AG09309 (cell line): ENCODE results near the gene PIGM.

Experiments used
- DNase-seq: peaks from one replicate; pipeline ENCODE4 v3.0.0-alpha.2; 2010; ENCODE audit warnings: low read depth
- H3K4me3 ChIP-seq: 2 replicates; pipeline ENCODE4 v1.5.1; 2011; ENCODE audit warnings: mild to moderate bottlenecking, low read depth, low read length, moderate library complexity; ENCODE audit not compliant: control insufficient read depth
- TF ChIP-seq, protein P1 (sequence below): IDR thresholded peaks from 2 replicates; pipeline ENCODE4 v1.5.1; 2011; ENCODE audit warnings: mild to moderate bottlenecking, low read depth, low read length, inconsistent platforms; ENCODE audit not compliant: insufficient read depth, control insufficient read depth; ENCODE audit errors: missing control alignments

The PIGM gene

DNA sequence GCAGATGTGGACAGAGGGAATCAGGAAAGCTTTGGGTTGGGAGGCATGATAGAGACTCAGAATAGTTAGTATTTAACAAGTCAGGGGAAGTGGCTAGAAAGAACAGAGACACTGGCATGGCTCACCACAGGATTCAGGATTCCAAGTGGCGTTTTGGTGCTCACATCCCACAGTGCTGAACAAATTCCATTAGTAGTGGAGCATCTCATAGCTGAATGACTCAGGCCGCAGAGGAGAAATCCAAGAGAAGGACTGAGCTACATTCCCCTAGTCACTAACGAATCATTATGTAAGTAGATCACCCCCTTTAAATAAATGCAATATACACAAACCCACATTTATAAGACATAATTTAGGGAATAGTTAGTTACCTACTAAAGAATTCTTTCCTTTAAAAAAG is 44.5 kb upstream of the PIGM start:
- DNase-seq = no peak
- TF ChIP-seq, protein P1, sequence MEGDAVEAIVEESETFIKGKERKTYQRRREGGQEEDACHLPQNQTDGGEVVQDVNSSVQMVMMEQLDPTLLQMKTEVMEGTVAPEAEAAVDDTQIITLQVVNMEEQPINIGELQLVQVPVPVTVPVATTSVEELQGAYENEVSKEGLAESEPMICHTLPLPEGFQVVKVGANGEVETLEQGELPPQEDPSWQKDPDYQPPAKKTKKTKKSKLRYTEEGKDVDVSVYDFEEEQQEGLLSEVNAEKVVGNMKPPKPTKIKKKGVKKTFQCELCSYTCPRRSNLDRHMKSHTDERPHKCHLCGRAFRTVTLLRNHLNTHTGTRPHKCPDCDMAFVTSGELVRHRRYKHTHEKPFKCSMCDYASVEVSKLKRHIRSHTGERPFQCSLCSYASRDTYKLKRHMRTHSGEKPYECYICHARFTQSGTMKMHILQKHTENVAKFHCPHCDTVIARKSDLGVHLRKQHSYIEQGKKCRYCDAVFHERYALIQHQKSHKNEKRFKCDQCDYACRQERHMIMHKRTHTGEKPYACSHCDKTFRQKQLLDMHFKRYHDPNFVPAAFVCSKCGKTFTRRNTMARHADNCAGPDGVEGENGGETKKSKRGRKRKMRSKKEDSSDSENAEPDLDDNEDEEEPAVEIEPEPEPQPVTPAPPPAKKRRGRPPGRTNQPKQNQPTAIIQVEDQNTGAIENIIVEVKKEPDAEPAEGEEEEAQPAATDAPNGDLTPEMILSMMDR = no peak
- H3K4me3 ChIP-seq = no peak overlapping the region

DNA sequence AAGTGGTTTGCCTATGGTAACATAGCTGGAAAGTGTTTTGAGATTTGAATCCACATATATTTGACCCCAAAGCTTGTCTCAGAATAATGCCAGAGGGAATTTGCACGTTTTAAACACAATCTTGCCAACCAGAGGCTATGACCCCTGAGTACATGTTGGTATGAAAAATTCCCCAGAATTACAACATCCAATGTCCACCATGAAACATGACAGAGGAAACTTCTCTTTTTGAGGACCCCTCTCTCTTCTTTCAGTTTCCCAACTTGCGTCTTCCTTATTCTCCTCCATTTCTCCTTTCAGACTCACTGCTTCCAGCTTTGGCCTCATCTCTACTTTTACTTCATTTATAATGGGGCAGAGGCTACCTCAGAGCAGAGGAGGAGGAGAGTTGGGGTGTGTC is 44.0 kb upstream of the PIGM start:
- TF ChIP-seq, protein P1 = no peak
- no peak overlapping the region for H3K4me3 ChIP-seq
- DNase-seq = no peak

DNA sequence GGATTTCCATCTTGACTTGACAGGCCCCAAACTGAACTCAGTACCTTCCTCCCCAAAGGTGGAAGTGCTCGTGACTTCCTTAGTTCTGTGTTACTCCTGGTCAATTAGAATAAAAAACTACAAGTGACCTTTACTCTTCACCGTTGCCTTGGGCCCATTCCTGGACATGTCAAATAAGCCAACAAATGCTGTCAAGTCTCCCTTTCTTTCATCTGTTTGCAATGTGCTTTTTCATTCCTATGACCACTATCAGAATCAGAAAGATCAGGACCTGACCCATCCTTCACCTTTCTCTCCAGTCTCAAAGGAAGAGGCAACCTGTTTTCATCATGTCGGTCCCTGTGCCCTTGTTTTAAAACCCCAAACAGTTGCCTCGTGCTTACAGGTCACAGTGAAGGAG is 43.1 kb upstream of the PIGM start:
- no peak overlapping the region for H3K4me3 ChIP-seq
- no peak for DNase-seq
- TF ChIP-seq, protein P1 = no peak

DNA sequence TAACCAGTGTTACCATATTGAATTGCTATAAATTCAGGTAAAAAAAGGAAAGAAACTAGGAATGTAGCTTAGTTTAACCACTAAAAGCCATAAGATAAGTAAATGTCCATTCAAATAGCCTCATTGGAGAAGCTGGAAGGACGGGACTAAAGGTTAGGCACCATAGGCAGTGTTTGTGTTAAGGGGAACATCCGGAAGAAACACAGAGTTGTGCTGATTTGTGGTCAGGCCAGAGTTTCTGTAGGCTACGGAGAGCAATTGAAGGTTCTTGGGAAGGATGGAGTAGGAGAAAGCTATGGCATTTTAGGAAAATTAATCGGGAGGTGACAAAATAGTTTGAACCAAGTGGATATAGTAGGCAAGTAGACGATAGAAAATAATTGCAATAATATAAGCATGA is 39.5 kb upstream of the PIGM start:
- no peak overlapping the region for H3K4me3 ChIP-seq
- TF ChIP-seq, protein P1 = no peak
- DNase-seq = no peak

DNA sequence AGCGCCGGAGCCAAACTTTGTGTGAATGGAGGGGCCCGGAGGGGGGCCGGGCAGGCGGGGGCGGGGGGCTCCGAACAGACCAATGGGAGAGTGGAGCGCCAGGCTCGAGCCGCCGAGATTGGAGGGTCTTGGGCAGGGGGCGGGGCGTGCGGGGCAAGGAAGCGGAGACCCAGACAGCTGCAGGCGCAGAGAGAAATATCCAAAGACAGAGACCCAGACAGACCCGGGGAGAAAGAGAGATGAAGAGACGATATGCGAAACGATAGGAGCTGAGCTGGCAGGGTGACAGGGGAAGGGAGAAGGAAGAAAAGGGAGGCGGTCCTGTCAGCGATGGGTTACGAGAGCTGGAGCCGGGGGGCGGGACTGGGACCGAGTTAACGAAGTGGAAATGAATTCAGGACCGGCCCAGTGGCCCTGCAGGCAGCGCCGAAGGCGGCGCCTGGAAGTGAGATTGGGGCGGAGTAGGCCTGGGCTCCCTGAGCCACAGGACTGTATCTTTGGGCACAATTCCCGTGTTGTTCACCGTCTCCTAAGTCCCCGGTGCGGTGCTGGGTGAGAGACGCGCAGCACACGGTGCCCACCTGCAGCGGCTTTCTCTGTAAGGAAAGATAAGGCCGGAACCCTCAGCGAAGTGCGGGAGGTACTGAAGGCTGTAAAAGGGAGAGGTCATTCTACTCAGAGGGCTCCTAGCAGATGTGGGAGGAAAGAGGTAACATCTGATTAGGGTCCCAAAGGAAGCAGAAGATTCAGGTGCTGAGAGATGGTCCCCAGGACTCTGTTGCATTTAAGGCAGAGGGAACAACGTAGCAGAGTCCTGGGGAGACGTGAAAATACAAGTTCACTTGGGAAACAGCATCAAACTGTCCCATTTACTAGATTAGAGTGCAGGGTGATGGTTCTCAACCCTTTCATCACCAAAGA is 38.7 kb upstream of the PIGM start:
- H3K4me3 ChIP-seq = peak overlapping the region; percentile 33
- DNase-seq = no peak
- TF ChIP-seq, protein P1 = no peak

DNA sequence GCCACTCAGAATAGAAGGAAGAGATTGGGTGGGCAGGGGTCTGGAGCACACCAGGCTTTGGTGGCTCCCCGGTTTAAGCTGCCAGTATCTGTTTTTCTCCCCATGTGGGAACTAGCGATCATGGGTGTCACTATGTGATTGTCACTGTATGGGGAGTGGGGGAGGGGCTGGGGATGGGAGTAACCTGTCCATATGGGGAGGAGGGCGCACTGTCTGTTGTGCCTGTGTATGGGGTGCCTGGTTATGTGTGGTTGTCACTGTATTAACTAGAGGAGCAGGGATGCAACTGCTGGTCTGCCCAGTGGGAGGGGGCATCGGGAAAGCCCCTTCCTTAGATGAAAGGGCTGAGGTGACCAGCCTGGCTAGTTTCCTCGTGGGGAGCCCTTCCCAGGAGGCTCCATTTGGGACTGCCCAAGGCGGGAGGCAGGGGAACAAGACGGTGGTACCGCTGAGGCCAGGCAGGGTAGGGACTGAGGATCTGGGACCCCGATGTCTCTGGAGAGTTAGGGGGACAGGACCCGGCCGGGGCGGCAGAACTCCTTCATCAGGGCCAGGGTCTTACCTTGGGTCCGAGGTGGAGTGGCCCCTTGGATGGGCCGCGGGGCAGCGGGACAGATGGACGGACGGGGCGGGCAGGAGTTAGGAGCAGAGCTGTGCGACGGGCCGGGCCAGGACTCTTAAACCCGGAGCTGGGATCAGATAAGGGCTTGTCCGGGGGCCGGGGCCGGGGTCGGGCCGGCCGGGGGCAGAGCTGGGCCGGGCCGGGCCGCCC is 37.9 kb upstream of the PIGM start, which contains the start of gene KCNJ10:
Gene KCNJ10 (minus strand): TSS at position 701 of the 772 bp plus-strand sequence. CDS start 27,628 bp downstream, outside the sequence.
- H3K4me3 ChIP-seq = peak within 1 kb of the TSS; percentile 33
- TF ChIP-seq, protein P1 = no peak
- no peak for DNase-seq
